Kidney epithelial cell (primary cell): ENCODE data around the gene CARMIL1. TPM values are rescaled to one million over a fixed set of nuclear protein-coding genes. Genes with fewer than 3 reads are reported as not detected.

Source experiments
- DNase-seq: peaks from one replicate; pipeline ENCODE4 v3.0.0-alpha.2; 2010; ENCODE audit warnings: low read depth
- H3K27me3 ChIP-seq: 2 replicates; pipeline ENCODE4 v1.6.0; 2011; ENCODE audit warnings: low read length; ENCODE audit not compliant: control insufficient read depth, insufficient read depth
- H3K36me3 ChIP-seq: 2 replicates; pipeline ENCODE4 v1.5.1; 2011; ENCODE audit warnings: low read length; ENCODE audit not compliant: control insufficient read depth, insufficient read depth
- H3K4me3 ChIP-seq: 2 replicates; pipeline ENCODE4 v1.5.1; 2011; ENCODE audit warnings: low read depth, mild to moderate bottlenecking, control low read depth, low read length
- CTCF ChIP-seq: IDR thresholded peaks from 2 replicates; pipeline ENCODE4 v1.5.1; 2011; ENCODE audit warnings: mild to moderate bottlenecking, moderate library complexity, low read length, control low read depth, inconsistent platforms; ENCODE audit not compliant: insufficient read depth, poor library complexity, severe bottlenecking
- total RNA-seq: library from RNA; depleted of rRNA; stranded (reverse); fragments of >200 nt; gene quantifications from 2 replicates; pipeline ENCODE4 v1.2.3, GENCODE V29; 2015

CARMIL1 gene
- total RNA-seq, 1 donor from 2014 or later: 14.7 TPM

GRCh38 chr6:25452031-25452430, 172.9 kb downstream of the CARMIL1 start:
- Histone ChIP-seq H3K27me3 (no peaks in the 10 kb centered on the region), H3K36me3 (no peaks in the 10 kb centered on the region), H3K4me3 (no peak overlapping the region)
- DNase-seq: no peak
- TF ChIP-seq CTCF: no peak

GRCh38 chr6:25453288-25453687, 174.1 kb downstream of the CARMIL1 start:
- Histone ChIP-seq H3K27me3 (no peaks in the 10 kb centered on the region), H3K4me3 (no peak overlapping the region), H3K36me3 (no peaks in the 10 kb centered on the region)
- no peak for DNase-seq
- no peak for TF ChIP-seq CTCF

GRCh38 chr6:25454136-25454535, 175.0 kb downstream of the CARMIL1 start:
- DNase-seq: no peak
- Histone ChIP-seq H3K4me3 (no peak overlapping the region), H3K36me3 (no peaks in the 10 kb centered on the region), H3K27me3 (no peaks in the 10 kb centered on the region)
- TF ChIP-seq CTCF: no peak

- H3K27me3 ChIP-seq: no peaks in the 10 kb centered on the region
- DNase-seq: no peak
- TF ChIP-seq CTCF: no peak
- H3K36me3 ChIP-seq: no peaks in the 10 kb centered on the region
- H3K4me3 ChIP-seq: no peak overlapping the region
These were observed 177.3 kb downstream of the CARMIL1 start for GRCh38 chr6:25456249-25457040.

DNA sequence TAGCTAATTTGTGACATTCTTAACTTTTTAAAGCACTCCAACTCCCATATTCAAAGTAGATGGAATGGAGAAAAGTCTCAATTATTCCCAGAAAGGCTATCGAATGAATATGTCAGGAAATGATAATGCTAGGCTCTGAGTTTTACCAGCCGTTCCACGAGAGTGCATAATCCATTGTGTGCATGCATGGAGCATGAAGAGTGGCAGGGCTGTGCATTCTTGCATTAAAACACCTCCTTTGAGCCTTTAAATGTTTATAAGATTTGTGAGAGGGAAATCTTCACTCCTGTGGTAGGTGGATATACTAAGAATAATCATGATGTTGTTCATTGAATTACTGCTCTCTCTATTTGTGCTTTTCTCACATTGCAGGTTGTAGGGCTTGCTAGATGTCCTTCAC, 178.3 kb downstream of the CARMIL1 start:
- Histone ChIP-seq H3K4me3 (no peak overlapping the region), H3K36me3 (no peaks in the 10 kb centered on the region), H3K27me3 (no peaks in the 10 kb centered on the region)
- no peak for TF ChIP-seq CTCF
- DNase-seq: no peak

DNA sequence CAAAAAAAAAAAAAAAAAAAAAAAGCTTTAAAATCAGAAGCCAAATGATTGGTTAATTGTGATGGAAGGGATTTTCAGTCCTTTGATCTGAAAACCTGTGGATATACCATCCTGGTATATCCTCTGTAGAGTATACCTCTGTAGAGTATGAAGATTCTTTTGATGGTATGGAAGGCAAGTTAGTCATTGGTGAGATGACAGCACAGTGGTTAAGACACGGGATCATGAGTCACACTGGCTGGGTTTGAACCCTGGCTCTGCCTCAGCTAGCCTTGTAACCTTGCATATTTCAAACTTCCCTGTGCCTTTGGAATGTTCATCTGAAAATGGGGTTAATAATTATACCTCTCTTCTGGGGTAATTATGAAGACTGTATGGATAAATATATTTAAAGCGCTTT, 179.3 kb downstream of the CARMIL1 start:
- peak; percentile 82 for DNase-seq
- no peak overlapping the region for H3K4me3 ChIP-seq
- H3K27me3 ChIP-seq: no peaks in the 10 kb centered on the region
- TF ChIP-seq CTCF: no peak
- no peaks in the 10 kb centered on the region for H3K36me3 ChIP-seq
